AG10803 (cell line): ENCODE results near the gene NPRL2.

Experiments
- DNase-seq: peaks from one replicate; pipeline ENCODE4 v3.0.0; 2010; ENCODE audit warnings: low read depth
- H3K4me3 ChIP-seq: 2 replicates; pipeline ENCODE4 v1.5.1; 2011; ENCODE audit warnings: mild to moderate bottlenecking, low read length, control low read depth
- TF ChIP-seq, protein P1 (sequence below): conservative IDR thresholded peaks from 2 replicates; pipeline ENCODE4 v1.5.1; 2011; ENCODE audit warnings: mild to moderate bottlenecking, low read length, control low read depth, inconsistent platforms

The NPRL2 gene

GRCh38 chr3:50359760-50360110, 9.2 kb upstream of the NPRL2 start:
- TF ChIP-seq, protein P1, sequence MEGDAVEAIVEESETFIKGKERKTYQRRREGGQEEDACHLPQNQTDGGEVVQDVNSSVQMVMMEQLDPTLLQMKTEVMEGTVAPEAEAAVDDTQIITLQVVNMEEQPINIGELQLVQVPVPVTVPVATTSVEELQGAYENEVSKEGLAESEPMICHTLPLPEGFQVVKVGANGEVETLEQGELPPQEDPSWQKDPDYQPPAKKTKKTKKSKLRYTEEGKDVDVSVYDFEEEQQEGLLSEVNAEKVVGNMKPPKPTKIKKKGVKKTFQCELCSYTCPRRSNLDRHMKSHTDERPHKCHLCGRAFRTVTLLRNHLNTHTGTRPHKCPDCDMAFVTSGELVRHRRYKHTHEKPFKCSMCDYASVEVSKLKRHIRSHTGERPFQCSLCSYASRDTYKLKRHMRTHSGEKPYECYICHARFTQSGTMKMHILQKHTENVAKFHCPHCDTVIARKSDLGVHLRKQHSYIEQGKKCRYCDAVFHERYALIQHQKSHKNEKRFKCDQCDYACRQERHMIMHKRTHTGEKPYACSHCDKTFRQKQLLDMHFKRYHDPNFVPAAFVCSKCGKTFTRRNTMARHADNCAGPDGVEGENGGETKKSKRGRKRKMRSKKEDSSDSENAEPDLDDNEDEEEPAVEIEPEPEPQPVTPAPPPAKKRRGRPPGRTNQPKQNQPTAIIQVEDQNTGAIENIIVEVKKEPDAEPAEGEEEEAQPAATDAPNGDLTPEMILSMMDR = no peak
- DNase-seq = no peak
- peak overlapping the region; percentile 35 for H3K4me3 ChIP-seq

GRCh38 chr3:50358911-50359759, 8.6 kb upstream of the NPRL2 start, which contains the start of gene TMEM115:
Gene TMEM115, minus strand, starts transcription at chr3:50359521. Its CDS starts 458 bp downstream, at chr3:50359063.
- peak within 1 kb of the TSS; percentile 97 for H3K4me3 ChIP-seq
- TF ChIP-seq, protein P1 = no peak
- peak; percentile 99 for DNase-seq

DNA sequence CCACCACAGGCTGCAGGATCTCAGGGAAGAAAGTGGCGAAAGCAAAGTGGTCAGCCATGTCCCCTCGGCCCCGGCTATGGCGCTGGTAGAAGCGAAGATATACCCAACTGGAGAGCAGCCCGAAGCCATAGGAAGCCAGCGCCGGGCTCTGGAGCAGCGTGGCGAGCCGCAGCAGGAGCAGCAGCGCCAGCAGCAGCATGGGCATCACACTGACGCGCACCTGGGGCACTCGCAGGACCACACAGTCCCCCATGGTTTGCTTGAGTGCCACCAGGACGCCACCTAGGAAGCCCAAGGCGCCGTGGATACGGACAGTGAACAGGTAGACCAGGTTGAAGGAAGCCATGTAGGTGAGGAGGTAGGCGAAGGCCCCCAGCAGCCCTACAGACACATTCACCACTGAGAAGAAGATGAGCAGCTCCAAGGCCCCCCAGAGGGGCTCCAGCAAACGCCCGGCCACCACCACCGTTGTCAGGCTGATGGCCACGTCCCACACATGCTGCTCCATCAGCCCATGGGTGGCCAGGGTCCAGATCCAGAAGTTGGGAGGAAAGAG, 7.9 kb upstream of the NPRL2 start:
- peak overlapping the region; percentile 97 for H3K4me3 ChIP-seq
- TF ChIP-seq, protein P1 = no peak
- no peak for DNase-seq

GRCh38 chr3:50357481-50357880, 6.9 kb upstream of the NPRL2 start:
- TF ChIP-seq, protein P1 = no peak
- DNase-seq = no peak
- H3K4me3 ChIP-seq = peak overlapping the region; percentile 97

DNA sequence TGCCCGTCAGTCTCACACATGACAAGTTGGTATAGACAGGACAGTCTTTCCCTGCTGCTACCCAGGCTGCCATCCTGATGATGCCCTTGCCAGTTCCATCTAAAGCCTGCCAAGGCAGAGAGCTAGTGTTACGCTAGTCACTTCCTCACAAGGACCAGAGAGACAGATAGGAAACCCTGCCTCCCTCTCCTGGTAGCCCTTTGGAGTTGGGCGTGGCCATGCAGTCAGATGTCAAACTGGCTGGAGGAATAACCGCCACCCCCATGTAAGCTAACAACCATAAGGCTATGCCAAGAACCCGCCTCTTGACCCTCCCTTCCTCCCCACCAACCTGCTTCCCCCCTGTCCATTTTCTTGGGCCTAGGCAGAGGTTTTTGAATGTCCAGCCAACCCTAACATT, 6.0 kb upstream of the NPRL2 start:
- DNase-seq = peak; percentile 36
- H3K4me3 ChIP-seq = peak overlapping the region; percentile 97
- TF ChIP-seq, protein P1 = no peak

DNA sequence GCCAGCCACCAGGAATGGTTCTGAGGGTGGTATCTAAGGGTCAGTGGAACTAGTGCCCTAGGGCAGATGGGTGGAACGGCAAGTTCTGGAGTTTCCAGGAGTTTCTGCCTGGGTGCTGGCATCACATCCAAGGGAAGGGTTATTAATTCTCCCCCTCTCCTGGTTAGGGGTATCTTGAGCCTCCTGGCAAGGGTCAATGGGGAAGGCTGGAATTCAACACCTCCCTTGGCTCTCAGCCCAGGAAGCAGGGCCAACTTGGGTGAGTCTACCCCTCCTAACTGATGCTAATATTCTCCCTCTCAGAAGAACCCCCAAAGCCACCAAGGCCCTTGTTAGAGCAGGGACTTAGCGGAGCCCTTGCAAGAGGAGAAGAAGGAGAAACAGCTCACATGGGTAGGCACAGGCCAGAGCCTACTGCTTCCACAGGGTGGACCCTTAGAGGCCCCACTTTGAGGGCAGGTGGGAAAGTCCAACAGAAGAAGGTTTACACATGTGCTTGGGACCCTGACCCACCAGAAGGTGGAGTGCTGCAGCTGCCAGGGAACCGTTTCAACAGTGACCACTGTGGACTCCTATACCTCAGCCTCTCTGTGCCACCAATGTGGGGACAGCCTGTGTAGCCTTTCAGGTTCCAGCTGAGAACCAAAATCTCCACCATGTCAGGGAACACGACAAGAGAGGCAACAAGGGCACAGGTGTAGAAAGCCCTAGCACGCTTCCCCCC, 5.4 kb upstream of the NPRL2 start:
- TF ChIP-seq, protein P1 = no peak
- peak overlapping the region; percentile 97 for H3K4me3 ChIP-seq
- no peak for DNase-seq
